Right forelimb (tissue), 1 donor: ENCODE results near the gene SPACA4.
"Not testable (repeated sequence)": the region's sequence is repeated elsewhere in the genome, so short reads cannot be mapped to it uniquely, and the experiment has no call there.

Experiments used
- DNase-seq: peaks from one replicate; pipeline ENCODE4 v3.0.0-alpha.2; 2018

SPACA4 gene

DNA sequence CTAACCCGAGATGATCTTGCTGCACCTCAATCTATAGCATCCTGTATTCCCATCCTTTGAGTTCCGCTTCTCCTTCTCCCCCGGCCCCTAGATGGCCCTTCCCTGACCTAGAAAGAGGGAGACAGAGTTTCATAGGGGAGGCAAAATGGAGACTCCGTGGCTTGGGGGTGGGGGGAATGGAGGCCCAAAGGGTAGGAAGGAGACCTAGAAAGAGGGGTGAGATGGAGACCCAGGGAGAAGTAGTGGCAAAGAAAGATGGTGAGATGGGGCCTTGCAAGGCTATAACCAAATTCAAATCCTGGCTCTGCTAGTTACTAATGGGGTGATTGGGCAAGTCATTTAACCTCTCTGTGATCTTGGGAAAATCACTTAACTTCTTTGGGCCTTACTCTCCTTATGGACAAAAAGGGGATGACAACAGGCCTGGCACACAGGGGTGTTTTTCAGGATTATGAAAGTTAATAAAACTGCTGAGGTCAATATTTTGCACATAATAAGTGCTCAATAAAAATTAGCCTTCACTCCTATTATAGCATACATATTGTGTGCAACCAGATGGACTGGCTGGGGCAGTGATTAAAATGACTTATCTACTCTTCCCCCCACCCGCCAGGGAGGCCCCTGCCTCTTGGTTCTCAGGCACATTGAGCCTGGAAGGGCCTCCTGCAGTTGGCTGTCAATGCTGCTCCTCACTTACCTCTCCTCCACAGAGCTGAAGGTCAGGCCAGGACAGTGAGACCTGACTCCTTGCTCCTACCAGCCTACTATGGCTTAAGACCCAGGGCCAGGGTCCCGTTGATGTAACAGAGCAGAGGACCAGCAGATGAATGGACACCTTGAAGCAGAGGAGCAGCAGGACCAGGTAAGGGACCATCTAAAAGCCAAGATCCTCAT is 13.4 kb downstream of the SPACA4 start:
- DNase-seq = peak; percentile 43

DNA sequence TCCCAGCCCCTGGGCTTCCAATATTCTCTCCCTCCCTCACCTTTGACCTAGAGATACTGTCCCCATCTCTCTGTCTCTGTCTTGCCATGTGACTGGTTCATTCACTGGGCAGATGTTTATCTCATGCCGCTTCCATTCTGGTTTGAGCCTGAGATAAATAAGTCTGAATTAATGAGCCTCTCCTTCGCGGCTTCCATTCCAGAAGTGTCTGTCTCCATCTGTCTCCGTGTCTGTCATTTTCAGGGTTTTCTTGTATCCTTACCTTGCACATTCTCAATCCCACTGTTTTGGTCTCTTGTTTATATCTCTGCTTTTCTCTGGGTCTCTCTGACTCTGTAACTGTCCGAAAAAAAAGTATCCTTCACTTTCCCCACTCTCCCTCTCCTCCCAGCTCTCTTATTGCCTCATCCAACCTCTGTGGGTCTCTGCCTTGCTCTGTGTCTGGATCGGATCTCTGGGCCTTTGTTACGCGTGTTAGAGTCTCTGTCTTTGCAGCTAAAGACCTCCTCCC is 17.1 kb downstream of the SPACA4 start:
- DNase-seq = no peak

GRCh38 chr19:48624067-48624594 is 17.6 kb downstream of the SPACA4 start:
- DNase-seq = peak; percentile 98

DNA sequence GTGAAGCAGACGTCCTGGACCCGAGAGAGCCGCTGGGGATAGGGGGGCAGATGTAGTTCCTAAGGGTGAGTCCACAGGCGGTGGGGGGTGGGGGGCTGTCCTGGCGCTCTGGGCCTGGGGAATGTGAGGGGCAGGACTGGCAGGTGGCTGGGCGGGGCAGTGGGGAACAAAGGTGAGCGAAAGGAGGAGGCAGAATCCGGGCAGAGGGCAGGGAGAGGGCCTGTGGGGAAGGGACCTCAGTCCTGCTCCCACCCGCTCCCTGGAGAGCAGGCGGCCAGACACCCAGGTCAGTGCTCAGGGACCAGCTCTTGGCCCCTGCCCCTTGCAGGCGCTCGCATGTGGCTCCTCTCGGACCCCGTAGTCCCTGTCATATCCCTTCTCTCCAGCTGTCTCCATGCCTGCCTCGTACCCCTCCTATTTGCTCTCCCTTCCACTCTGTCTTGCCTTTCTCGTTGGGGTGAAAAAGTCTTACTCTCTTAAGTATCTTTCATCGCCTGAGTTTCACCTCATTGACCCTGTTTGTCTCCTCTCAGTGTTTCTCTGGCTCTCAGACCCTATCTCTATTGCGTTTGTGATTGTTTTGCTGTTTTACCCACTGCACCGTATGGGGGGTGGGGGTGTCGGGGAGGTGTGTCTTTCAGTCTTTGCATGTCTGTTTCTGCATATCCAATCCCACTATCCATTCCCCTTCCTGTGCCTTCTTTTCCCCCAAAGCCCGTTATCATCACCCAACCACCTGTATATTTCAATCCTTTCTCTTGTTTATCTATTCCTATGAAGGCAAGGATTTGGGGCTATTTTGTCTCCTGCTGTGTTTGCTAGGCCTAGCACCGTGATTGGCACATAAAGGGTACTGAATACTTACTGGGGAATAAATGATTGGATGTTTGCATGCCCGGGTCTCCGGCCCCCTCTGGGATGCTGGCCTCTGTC is 18.5 kb downstream of the SPACA4 start:
- peak; percentile 28 for DNase-seq

- DNase-seq = peak; percentile 42
Observed at GRCh38 chr19:48625891-48626327, 19.4 kb downstream of the SPACA4 start.

DNA sequence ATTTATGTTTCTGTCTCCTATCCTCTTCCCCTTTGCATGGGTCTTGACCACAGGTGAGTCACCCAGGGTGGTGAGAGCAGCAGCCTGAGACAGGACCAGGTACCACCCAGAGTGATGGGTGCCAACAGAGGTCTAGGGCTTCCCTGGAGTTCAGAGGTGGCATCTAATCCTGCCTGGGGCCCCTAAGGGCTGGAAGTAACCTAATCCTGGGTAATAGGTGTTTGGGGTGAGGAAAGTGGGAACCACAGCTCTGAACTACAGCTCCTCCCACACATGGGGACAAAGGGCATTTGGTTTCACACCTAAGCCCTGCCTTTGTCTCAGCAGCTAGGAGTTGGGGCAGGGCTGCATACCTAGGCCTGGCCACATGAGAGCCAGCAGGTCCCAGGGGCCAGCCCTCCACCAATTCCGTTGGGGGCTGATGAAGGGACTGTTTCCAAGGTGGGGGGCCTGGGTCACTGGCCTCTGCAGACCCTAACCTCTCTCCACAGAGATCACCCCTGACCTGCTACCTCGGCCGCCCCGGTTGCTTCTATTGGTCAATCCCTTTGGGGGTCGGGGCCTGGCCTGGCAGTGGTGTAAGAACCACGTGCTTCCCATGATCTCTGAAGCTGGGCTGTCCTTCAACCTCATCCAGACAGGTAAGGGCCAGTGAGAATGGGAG is 20.8 kb downstream of the SPACA4 start:
- DNase-seq = no peak

DNA sequence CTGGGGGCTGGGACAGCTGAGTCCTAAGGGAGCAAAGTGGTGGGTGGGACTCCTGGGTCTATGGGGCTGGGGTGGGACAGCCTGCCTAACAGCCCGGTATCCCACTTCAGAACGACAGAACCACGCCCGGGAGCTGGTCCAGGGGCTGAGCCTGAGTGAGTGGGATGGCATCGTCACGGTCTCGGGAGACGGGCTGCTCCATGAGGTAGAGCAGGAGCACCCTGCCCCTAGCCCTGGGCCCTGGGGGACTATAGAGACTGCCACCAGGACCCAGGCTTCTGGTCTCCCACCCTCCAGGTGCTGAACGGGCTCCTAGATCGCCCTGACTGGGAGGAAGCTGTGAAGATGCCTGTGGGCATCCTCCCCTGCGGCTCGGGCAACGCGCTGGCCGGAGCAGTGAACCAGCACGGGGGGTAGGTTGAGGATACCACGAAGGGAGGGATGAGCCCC is 21.3 kb downstream of the SPACA4 start:
- DNase-seq = peak; percentile 42

DNA sequence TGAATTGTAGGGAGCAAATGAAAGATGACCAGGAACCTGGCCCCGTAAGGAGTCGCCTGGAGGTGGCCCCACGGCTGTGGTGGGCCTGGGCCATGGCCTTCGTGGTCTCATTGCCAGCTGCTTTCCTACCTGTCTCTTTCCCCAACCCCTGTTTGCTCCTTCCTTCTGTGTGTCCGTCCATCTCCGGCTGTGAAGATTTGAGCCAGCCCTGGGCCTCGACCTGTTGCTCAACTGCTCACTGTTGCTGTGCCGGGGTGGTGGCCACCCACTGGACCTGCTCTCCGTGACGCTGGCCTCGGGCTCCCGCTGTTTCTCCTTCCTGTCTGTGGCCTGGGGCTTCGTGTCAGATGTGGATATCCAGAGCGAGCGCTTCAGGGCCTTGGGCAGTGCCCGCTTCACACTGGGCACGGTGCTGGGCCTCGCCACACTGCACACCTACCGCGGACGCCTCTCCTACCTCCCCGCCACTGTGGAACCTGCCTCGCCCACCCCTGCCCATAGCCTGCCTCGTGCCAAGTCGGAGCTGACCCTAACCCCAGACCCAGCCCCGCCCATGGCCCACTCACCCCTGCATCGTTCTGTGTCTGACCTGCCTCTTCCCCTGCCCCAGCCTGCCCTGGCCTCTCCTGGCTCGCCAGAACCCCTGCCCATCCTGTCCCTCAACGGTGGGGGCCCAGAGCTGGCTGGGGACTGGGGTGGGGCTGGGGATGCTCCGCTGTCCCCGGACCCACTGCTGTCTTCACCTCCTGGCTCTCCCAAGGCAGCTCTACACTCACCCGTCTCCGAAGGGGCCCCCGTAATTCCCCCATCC is 22.1 kb downstream of the SPACA4 start:
- peak; percentile 42 for DNase-seq

DNA sequence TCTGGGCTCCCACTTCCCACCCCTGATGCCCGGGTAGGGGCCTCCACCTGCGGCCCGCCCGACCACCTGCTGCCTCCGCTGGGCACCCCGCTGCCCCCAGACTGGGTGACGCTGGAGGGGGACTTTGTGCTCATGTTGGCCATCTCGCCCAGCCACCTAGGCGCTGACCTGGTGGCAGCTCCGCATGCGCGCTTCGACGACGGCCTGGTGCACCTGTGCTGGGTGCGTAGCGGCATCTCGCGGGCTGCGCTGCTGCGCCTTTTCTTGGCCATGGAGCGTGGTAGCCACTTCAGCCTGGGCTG is 22.7 kb downstream of the SPACA4 start:
- no peak for DNase-seq

GRCh38 chr19:48629599-48630295 is 23.2 kb downstream of the SPACA4 start:
- DNase-seq = no peak

DNA sequence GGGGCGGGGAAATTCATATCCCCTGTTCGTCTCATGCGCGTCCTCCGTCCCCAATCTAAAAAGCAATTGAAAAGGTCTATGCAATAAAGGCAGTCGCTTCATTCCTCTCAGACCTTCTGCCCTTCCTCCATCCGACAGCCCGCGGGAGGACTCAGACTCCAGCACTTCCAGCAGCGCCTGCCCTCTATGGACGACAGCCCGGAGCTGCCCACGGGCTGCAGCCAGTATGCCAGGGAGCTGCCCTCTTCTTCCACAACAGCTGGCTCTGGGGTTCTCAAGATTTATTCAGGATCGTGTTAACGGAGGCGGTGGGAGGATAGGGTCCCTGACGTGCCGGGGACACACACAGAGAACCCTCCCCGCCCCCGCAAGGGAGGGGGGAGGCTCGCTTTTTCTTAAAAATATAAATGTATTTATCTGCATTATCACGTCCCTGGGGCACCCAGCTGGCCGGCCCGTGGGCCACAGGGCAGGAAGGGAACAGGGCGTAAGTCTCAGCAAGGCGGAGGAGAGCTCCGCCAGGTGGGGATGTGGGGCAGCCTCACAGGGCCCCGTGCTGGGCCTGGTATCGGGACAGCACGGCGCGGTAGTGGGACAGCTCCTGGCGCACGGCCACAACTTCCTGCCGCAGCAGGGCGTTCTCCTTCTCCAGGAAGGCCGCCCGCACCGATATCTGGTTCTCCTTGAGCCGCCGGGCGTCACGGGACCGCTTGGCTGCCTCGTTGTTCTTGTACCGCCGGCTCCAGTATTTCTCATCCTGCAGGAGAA is 23.9 kb downstream of the SPACA4 start:
- peak; percentile 68 for DNase-seq

GRCh38 chr19:48631225-48631624 is 24.7 kb downstream of the SPACA4 start:
- no peak for DNase-seq

GRCh38 chr19:48632286-48632685 is 25.7 kb downstream of the SPACA4 start:
- DNase-seq = not testable (repeated sequence)

GRCh38 chr19:48632692-48633147 is 26.2 kb downstream of the SPACA4 start:
- no peak for DNase-seq

DNA sequence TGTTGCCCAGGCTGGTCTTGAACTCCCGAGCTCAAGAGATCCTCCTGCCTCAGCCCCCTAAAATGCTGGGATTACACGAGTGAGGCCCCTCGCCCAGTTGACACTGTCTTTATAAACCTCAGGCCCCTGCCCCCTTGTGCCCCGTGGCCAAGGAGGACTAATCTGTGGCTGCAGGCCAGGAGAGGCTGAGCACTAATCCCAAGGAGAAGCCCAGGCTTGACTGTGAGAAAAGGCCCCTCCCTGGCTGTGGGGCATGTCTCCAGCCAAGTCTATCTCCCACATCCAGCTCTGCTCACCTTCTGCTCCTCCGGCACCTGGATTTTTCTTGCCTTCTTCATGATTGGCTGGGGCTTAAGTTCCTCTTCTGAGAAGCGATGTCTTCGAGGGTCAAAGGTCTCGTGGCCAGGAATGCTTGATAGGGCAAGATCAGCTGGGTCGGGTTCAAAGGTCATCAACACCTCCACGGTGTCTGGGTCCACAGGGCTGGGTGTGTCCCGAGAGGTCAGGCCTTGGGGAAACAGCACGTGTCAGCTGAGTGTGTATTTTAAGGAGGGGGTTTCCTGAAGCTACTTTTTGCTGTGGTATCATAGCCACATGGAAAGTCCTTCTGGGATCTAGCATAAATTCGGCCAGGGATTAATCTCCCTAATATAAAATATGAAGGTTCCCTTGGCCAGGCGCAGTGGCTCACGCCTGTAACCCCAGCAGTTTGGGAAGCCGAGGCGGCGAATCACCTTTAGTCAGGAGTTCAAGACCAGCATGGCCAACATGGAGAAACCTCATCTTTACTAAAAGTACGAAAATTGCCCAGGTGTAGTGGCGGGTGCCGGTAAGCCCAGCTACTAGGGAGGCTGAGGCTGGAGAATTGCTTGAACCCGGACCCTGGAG is 26.9 kb downstream of the SPACA4 start:
- no peak for DNase-seq

DNA sequence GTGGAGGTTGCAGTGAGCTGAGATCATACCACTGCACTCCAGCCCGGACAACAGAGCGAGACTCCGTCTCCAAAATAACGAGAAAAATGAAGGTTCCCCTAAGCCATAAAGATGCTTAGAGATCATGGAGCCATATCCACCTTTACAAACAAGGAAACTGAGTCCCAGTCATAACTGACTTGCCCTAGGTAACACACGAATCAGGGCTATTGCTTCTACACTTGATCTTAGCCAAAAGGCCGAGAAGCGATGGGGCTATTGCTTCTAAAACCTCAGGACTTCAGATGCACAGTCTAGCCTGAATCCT is 27.4 kb downstream of the SPACA4 start:
- DNase-seq = no peak

DNA sequence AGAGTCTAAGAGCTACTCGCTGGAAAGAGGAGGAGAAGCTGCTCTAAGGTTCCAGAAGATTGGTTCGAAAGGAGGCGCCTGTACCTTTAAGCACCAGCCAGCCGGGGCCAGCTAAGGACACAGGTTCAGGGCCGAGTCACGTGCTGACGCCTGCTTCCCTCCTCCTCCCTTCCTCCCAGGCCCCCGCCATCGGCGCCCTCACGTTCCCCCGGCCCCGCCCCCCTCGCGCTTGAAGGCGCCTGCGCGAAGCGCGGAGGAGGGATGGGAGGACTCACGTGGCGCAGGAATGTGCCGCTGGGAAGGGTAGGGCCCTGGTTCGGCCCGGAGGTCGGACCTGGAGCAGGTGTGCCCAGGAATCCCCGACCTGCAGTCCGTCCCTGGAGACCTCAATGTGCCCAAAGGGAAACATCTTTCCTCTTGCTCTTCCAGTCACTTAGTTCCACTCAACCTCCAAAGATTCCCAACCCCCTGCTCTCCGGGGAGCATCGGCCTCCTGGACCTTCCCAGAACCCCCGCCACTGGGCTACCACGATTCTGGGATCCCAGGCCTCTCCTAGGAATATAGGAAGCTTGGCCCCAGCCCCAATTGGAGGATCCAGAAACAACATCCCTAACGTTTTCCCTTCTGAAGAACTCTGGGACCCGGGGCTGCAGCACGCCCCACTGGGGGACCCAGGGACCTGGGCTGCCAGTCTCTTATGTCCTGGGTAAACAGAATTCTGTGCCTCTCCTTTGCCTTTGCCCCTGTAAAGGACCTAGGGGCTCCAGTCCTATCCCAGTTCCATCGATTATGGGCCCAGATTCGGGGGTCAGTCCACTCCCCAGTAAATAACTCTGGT is 28.1 kb downstream of the SPACA4 start:
- DNase-seq = peak; percentile 93

- no peak for DNase-seq
Observed at GRCh38 chr19:48635263-48635965, 28.9 kb downstream of the SPACA4 start.
